DND-41 (cell line): ENCODE data around the gene NOL4L.

Experiments
- CTCF ChIP-seq: IDR thresholded peaks from 2 replicates; pipeline ENCODE4 v1.5.1; 2012; ENCODE audit warnings: borderline replicate concordance, low read length, moderate library complexity, mild to moderate bottlenecking; ENCODE audit not compliant: poor library complexity, severe bottlenecking; ENCODE audit errors: extremely low read depth
- EZH2 ChIP-seq: IDR thresholded peaks from 3 replicates; pipeline ENCODE4 v1.6.1; 2012; ENCODE audit warnings: borderline replicate concordance, low read depth, mild to moderate bottlenecking, moderate library complexity, low read length, inconsistent platforms; ENCODE audit not compliant: severe bottlenecking

- TF ChIP-seq CTCF (no peak), EZH2 (no peak)
Measured at GRCh38 chr20:32474717-32474966, 110.5 kb downstream of the NOL4L start.
